ENCODE results near the gene RAX2.
"Not testable (repeated sequence)": the region's sequence is repeated elsewhere in the genome, so short reads cannot be mapped to it uniquely, and the experiment has no call there.

RAX2 gene

GRCh38 chr19:3758297-3758696 is 13.7 kb downstream of the RAX2 start:
- not testable (repeated sequence) for H3K79me2 ChIP-seq (ENCODE audit: control insufficient read depth, insufficient read depth, low read length); H3K36me3 ChIP-seq (ENCODE audit: control insufficient read depth, insufficient read depth, low read length); H4K8ac ChIP-seq (ENCODE audit: low read depth, low read length); H2BK15ac ChIP-seq (replicated peaks; ENCODE audit: low read depth); H3K4me3 ChIP-seq (ENCODE audit: low read length); DNase-seq; H2AK5ac ChIP-seq (ENCODE audit: low read length); H2BK5ac ChIP-seq (ENCODE audit: low read length); H3K27me3 ChIP-seq (ENCODE audit: insufficient read depth, low read length, poor library complexity); H3K56ac ChIP-seq (ENCODE audit: low read length); H4K5ac ChIP-seq (ENCODE audit: low read length); H3K23ac ChIP-seq (ENCODE audit: low read length); H3K4me2 ChIP-seq (ENCODE audit: low read length); H3K79me1 ChIP-seq (ENCODE audit: low read length); H2BK120ac ChIP-seq (ENCODE audit: low read depth, low read length); H3K4ac ChIP-seq (ENCODE audit: low read depth, low read length); H3K18ac ChIP-seq (ENCODE audit: low read length); H3K27ac ChIP-seq (ENCODE audit: low read depth, low read length); H3K9ac ChIP-seq (ENCODE audit: low read length); H3K4me1 ChIP-seq (ENCODE audit: control insufficient read depth, low read depth, low read length)
- no CpG with 5 or more reads among the region's 13 CpGs for WGBS (ENCODE audit: extremely low coverage, insufficient coverage, low lambda C conversion rate)

DNA sequence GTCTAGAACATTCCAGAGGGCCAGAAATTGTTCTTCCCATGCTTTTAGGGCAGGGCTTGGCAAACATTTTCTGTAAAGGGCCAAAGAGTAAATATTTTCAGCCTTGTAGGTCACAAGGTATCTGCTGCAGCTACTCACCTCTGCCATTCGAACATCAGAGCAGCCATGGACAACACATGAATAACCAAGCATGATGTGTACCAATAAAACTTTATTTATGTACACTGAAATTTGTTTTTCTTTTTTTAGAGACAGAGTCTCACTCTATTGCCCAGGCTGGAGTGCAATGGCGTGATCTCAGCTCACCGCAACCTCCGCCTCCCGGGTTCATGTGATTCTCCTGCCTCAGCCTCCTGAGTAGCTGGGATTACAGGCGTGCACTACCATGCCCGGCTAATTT is 14.3 kb downstream of the RAX2 start:
- not testable (repeated sequence) for H3K4me1 ChIP-seq (ENCODE audit: control insufficient read depth, low read depth, low read length); H3K79me1 ChIP-seq (ENCODE audit: low read length); H3K9ac ChIP-seq (ENCODE audit: low read length); H4K8ac ChIP-seq (ENCODE audit: low read depth, low read length); H3K56ac ChIP-seq (ENCODE audit: low read length); H2AK5ac ChIP-seq (ENCODE audit: low read length); H3K27ac ChIP-seq (ENCODE audit: low read depth, low read length); H2BK5ac ChIP-seq (ENCODE audit: low read length); H2BK15ac ChIP-seq (replicated peaks; ENCODE audit: low read depth); DNase-seq; H3K18ac ChIP-seq (ENCODE audit: low read length); H3K23ac ChIP-seq (ENCODE audit: low read length); H3K36me3 ChIP-seq (ENCODE audit: control insufficient read depth, insufficient read depth, low read length); H3K79me2 ChIP-seq (ENCODE audit: control insufficient read depth, insufficient read depth, low read length); H2BK120ac ChIP-seq (ENCODE audit: low read depth, low read length); H3K4me3 ChIP-seq (ENCODE audit: low read length); H4K5ac ChIP-seq (ENCODE audit: low read length); H3K4me2 ChIP-seq (ENCODE audit: low read length); H3K27me3 ChIP-seq (ENCODE audit: insufficient read depth, low read length, poor library complexity); H3K4ac ChIP-seq (ENCODE audit: low read depth, low read length)
- WGBS (ENCODE audit: extremely low coverage, insufficient coverage, low lambda C conversion rate) = no CpG with 5 or more reads among the region's 7 CpGs

- no peak overlapping the region for H2AK5ac ChIP-seq (ENCODE audit: low read length)
- no peaks in the 10 kb centered on the region for H3K79me2 ChIP-seq (ENCODE audit: control insufficient read depth, insufficient read depth, low read length)
- H2BK15ac ChIP-seq (replicated peaks; ENCODE audit: low read depth) = no peak overlapping the region
- H3K36me3 ChIP-seq (ENCODE audit: control insufficient read depth, insufficient read depth, low read length) = no peaks in the 10 kb centered on the region
- no peak overlapping the region for H3K4ac ChIP-seq (ENCODE audit: low read depth, low read length)
- H3K4me3 ChIP-seq (ENCODE audit: low read length) = no peak overlapping the region
- H3K18ac ChIP-seq (ENCODE audit: low read length) = no peak overlapping the region
- no peak overlapping the region for H3K27ac ChIP-seq (ENCODE audit: low read depth, low read length)
- H4K5ac ChIP-seq (ENCODE audit: low read length) = no peak overlapping the region
- no peak overlapping the region for H3K56ac ChIP-seq (ENCODE audit: low read length)
- WGBS (ENCODE audit: extremely low coverage, insufficient coverage, low lambda C conversion rate) = no CpG with 5 or more reads among the region's 51 CpGs
- no peak overlapping the region for H4K8ac ChIP-seq (ENCODE audit: low read depth, low read length)
- H3K23ac ChIP-seq (ENCODE audit: low read length) = no peak overlapping the region
- no peak for DNase-seq
- H3K4me1 ChIP-seq (ENCODE audit: control insufficient read depth, low read depth, low read length) = no peaks in the 10 kb centered on the region
- no peak overlapping the region for H3K9ac ChIP-seq (ENCODE audit: low read length)
- H2BK5ac ChIP-seq (ENCODE audit: low read length) = no peak overlapping the region
- no peak overlapping the region for H3K4me2 ChIP-seq (ENCODE audit: low read length)
- H3K79me1 ChIP-seq (ENCODE audit: low read length) = no peaks in the 10 kb centered on the region
- no peak overlapping the region for H2BK120ac ChIP-seq (ENCODE audit: low read depth, low read length)
- no peaks in the 10 kb centered on the region for H3K27me3 ChIP-seq (ENCODE audit: insufficient read depth, low read length, poor library complexity)
Observed at GRCh38 chr19:3753631-3754410, 18.2 kb downstream of the RAX2 start.

GRCh38 chr19:3752492-3752891 is 19.5 kb downstream of the RAX2 start:
- Histone ChIP-seq H3K4me1 (ENCODE audit: control insufficient read depth, low read depth, low read length) (no peaks in the 10 kb centered on the region), H3K27ac (ENCODE audit: low read depth, low read length) (no peak overlapping the region), H3K27me3 (ENCODE audit: insufficient read depth, low read length, poor library complexity) (no peaks in the 10 kb centered on the region), H3K56ac (ENCODE audit: low read length) (no peak overlapping the region), H2BK15ac (replicated peaks; ENCODE audit: low read depth) (no peak overlapping the region), H2BK120ac (ENCODE audit: low read depth, low read length) (no peak overlapping the region), H3K4me2 (ENCODE audit: low read length) (no peak overlapping the region), H3K18ac (ENCODE audit: low read length) (no peak overlapping the region), H2AK5ac (ENCODE audit: low read length) (no peak overlapping the region), H3K4me3 (ENCODE audit: low read length) (no peak overlapping the region), H3K23ac (ENCODE audit: low read length) (no peak overlapping the region), H2BK5ac (ENCODE audit: low read length) (no peak overlapping the region), H4K8ac (ENCODE audit: low read depth, low read length) (no peak overlapping the region), H4K5ac (ENCODE audit: low read length) (no peak overlapping the region), H3K36me3 (ENCODE audit: control insufficient read depth, insufficient read depth, low read length) (no peaks in the 10 kb centered on the region), H3K79me2 (ENCODE audit: control insufficient read depth, insufficient read depth, low read length) (no peaks in the 10 kb centered on the region), H3K79me1 (ENCODE audit: low read length) (no peaks in the 10 kb centered on the region), H3K9ac (ENCODE audit: low read length) (no peak overlapping the region), H3K4ac (ENCODE audit: low read depth, low read length) (no peak overlapping the region)
- no CpG with 5 or more reads among the region's 25 CpGs for WGBS (ENCODE audit: extremely low coverage, insufficient coverage, low lambda C conversion rate)
- DNase-seq = no peak

DNA sequence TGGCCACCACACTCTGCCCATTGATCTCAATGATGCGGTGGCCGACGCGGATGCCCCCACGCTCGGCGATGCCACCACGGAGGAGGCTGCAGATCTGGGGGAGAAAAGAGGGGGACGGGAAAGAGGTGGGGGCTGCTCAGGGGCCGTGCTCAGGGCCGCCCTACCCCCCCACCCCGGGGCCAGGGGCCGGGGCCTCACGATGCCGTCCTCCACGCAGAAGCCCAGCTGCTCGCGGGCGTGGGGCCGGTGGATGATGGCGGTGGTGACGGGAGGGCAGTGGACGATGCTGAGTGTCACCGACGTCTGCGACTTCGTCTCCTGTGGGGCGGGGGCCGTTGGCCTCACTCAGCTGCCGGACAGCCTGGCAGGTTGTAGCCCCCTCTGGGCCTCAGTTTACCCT is 20.8 kb downstream of the RAX2 start:
- no peak for DNase-seq
- Histone ChIP-seq H2BK120ac (ENCODE audit: low read depth, low read length) (no peak overlapping the region), H3K27ac (ENCODE audit: low read depth, low read length) (no peak overlapping the region), H3K4me2 (ENCODE audit: low read length) (no peak overlapping the region), H3K4me3 (ENCODE audit: low read length) (no peak overlapping the region), H4K8ac (ENCODE audit: low read depth, low read length) (no peak overlapping the region), H3K23ac (ENCODE audit: low read length) (no peak overlapping the region), H3K36me3 (ENCODE audit: control insufficient read depth, insufficient read depth, low read length) (no peaks in the 10 kb centered on the region), H2AK5ac (ENCODE audit: low read length) (no peak overlapping the region), H3K56ac (ENCODE audit: low read length) (no peak overlapping the region), H2BK15ac (replicated peaks; ENCODE audit: low read depth) (no peak overlapping the region), H3K79me1 (ENCODE audit: low read length) (no peaks in the 10 kb centered on the region), H3K27me3 (ENCODE audit: insufficient read depth, low read length, poor library complexity) (no peaks in the 10 kb centered on the region), H3K79me2 (ENCODE audit: control insufficient read depth, insufficient read depth, low read length) (no peaks in the 10 kb centered on the region), H3K4me1 (ENCODE audit: control insufficient read depth, low read depth, low read length) (no peaks in the 10 kb centered on the region), H3K4ac (ENCODE audit: low read depth, low read length) (no peak overlapping the region), H3K9ac (ENCODE audit: low read length) (no peak overlapping the region), H2BK5ac (ENCODE audit: low read length) (no peak overlapping the region), H3K18ac (ENCODE audit: low read length) (no peak overlapping the region), H4K5ac (ENCODE audit: low read length) (no peak overlapping the region)
- WGBS (ENCODE audit: extremely low coverage, insufficient coverage, low lambda C conversion rate) = no CpG with 5 or more reads among the region's 30 CpGs

GRCh38 chr19:3750211-3750610 is 21.8 kb downstream of the RAX2 start:
- no peak overlapping the region for H4K5ac ChIP-seq (ENCODE audit: low read length)
- WGBS (ENCODE audit: extremely low coverage, insufficient coverage, low lambda C conversion rate) = no CpG with 5 or more reads among the region's 2 CpGs
- no peak overlapping the region for H2AK5ac ChIP-seq (ENCODE audit: low read length)
- no peaks in the 10 kb centered on the region for H3K36me3 ChIP-seq (ENCODE audit: control insufficient read depth, insufficient read depth, low read length)
- no peaks in the 10 kb centered on the region for H3K79me1 ChIP-seq (ENCODE audit: low read length)
- no peaks in the 10 kb centered on the region for H3K27me3 ChIP-seq (ENCODE audit: insufficient read depth, low read length, poor library complexity)
- DNase-seq = no peak
- no peak overlapping the region for H3K4me2 ChIP-seq (ENCODE audit: low read length)
- H3K23ac ChIP-seq (ENCODE audit: low read length) = no peak overlapping the region
- no peaks in the 10 kb centered on the region for H3K79me2 ChIP-seq (ENCODE audit: control insufficient read depth, insufficient read depth, low read length)
- H3K27ac ChIP-seq (ENCODE audit: low read depth, low read length) = no peak overlapping the region
- H3K18ac ChIP-seq (ENCODE audit: low read length) = no peak overlapping the region
- no peak overlapping the region for H4K8ac ChIP-seq (ENCODE audit: low read depth, low read length)
- H3K56ac ChIP-seq (ENCODE audit: low read length) = no peak overlapping the region
- H3K4ac ChIP-seq (ENCODE audit: low read depth, low read length) = no peak overlapping the region
- no peak overlapping the region for H3K9ac ChIP-seq (ENCODE audit: low read length)
- no peak overlapping the region for H2BK15ac ChIP-seq (replicated peaks; ENCODE audit: low read depth)
- no peaks in the 10 kb centered on the region for H3K4me1 ChIP-seq (ENCODE audit: control insufficient read depth, low read depth, low read length)
- H2BK120ac ChIP-seq (ENCODE audit: low read depth, low read length) = no peak overlapping the region
- no peak overlapping the region for H3K4me3 ChIP-seq (ENCODE audit: low read length)
- no peak overlapping the region for H2BK5ac ChIP-seq (ENCODE audit: low read length)
